HG03108 (cell line): ENCODE data around the gene SLC2A14.

ENCODE experiments used
- ATAC-seq: cut with Tn5 transposase; IDR thresholded peaks from one replicate; pipeline ENCODE4 v1.9.1; 2021; ENCODE audit warnings: moderate library complexity; ENCODE audit not compliant: unreplicated experiment

The SLC2A14 gene

DNA sequence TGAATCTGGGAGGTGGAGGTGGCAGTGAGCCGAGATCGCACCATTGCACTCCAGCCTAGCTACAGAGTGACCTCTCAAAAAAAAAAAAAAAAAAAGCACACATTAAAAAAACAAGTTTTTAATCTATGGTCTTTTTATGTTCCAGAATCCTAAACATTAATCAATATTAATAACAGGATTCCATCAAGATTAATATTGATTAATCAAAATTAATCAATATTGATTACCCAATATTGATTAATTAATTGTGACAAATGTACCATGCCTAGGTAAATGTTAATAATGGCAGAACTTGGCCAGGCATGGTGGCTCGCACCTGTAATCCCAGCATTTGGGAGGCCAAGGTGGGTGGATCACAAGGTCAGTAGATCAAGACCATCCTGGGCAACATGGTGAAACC lies 91.4 kb downstream of the SLC2A14 start:
- no peak for ATAC-seq

- ATAC-seq: no peak
Measured at GRCh38 chr12:7769999-7770398, 102.7 kb downstream of the SLC2A14 start.
